Activated CD8-positive, alpha-beta memory T cell treated with anti-CD3 and anti-CD28 coated beads, Interleukin-2, amount 50 U/mL, for 48 hours (primary cell): ENCODE results near the gene ORMDL3.
A peak's percentile ranks its signal among the peaks of the same experiment; 100 is the strongest.

Source experiments
- DNase-seq: peaks from one replicate; pipeline ENCODE4 v3.0.0-alpha.2; 2020

ORMDL3 gene, protein sequence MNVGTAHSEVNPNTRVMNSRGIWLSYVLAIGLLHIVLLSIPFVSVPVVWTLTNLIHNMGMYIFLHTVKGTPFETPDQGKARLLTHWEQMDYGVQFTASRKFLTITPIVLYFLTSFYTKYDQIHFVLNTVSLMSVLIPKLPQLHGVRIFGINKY

DNA sequence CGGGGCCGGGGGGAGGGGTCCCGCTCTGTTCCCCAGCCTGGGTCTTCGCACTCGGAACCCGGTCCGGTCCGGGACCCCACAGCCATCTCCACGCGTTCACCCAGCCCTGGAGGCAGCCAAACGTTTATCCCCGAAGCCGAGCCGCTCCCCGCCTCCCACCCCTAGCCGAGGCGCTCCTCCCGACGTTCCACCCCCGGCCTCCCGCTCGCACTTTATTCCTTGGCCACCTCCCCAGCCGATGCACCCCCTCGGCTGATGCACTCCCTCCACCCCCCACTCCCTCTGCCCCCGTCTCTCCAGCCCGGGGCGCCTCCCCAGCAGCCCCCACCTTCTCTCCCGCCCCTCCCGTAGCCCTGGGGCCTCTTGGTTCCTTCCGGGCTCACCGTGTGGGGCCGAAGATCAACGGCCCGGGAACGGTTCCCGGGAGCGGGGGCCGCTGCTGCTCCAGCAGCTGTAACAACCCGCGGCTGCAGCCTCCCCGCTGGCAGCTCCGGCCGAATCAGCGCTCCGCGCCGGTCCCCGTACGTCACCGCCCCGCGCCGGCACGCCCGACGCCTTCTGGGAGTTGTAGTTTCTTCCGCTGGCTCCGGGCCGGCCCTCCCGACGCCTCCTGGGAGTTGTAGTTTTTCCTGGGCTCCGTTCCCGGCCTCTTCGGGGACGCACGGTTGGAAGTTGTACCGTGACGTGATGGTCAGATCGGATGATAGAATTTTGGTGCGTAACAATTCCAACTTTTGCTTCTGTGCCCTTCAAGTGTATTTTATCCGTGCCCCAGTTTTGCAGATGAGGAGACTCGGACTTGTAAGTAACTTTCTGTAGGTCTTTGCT lies at the start of gene ORMDL3, which contains the start of gene LRRC3C:
Gene ORMDL3, minus strand, starts transcription at position 501 of the 828 bp plus-strand sequence. CDS start 3,398 bp downstream, outside the sequence.
Gene LRRC3C, plus strand, starts transcription at position 632 of the 828 bp plus-strand sequence. CDS start 13,792 bp downstream, outside the sequence.
- DNase-seq, result peak; percentile 97

DNA sequence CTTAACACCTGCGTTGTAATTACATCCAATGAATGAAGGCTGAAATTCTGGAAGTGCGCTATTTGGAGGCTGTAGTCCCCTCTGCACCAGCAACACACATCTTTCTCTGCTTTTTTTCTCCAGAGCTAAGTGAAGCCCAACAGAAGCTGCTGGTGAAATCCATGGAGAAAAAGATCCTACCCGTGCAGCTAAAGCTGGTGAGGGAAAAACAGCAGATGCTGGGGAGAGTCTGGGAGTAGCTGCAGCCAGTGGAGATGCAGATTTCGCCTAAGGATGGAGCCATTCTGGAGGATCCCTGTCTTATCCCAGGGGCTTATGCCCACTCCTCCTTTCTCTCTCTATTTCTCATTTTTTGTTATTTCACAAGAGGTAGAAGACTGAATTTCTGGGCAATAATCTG lies 48.4 kb upstream of the ORMDL3 start:
- DNase-seq, result no peak

DNA sequence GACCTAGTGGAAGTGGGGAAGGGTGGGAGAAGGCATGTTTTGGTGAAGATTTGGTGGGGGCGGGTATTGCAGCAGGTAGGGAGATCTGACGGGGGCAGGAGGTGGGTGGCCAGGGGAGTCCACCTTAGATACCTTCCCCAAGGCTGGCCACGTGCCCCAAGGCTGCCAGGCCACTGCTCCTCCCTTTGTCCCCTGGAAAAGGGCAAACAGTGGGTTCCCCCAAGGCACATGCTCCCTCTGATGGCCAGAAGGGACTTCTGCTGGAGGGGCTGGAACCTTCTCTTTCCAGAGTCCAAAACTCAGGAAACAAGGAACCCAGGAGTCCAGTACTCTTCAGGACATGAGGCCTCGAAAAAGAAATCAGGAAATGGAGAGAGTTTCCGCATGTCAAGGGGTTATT lies 47.0 kb upstream of the ORMDL3 start:
- DNase-seq, result no peak

DNA sequence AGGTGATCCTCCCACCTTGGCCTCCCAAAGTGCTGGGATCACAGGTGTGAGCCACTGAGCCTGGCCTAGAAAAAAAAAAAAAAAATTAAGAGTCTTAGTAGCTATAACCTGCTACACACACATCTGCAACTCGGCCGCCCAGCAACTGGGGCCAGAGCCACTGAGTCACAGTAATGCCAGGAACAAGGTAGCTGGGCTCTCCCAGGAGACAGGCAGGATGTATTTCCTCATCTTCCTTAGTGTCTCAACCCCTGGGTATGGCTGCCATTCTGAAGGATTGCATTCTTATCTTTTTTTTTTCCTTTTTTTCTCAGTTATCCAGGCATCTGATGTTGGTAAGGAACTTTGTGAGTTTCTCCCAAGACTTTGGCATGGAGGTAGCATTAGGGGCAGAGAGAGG lies 46.1 kb upstream of the ORMDL3 start:
- DNase-seq, result no peak

DNA sequence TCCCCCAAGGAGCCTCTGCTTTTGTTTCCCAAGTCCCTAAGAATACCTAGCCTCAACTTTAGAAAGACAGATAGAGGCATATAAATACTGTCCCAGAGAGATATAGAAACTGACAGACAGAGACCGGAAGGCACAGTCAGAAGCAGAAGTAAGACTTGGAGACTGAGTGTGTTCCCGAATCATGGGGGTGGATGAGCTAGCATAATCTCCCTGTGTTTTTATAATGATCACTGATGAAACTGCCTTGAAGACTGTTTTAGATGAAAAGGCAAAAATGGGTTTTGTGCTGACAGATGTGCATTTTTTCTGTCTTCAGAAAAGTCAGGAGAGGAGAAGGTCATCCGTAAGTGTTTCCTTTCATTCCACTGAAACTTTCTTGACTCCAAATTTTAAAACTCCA lies 44.9 kb upstream of the ORMDL3 start:
- no peak for DNase-seq

DNA sequence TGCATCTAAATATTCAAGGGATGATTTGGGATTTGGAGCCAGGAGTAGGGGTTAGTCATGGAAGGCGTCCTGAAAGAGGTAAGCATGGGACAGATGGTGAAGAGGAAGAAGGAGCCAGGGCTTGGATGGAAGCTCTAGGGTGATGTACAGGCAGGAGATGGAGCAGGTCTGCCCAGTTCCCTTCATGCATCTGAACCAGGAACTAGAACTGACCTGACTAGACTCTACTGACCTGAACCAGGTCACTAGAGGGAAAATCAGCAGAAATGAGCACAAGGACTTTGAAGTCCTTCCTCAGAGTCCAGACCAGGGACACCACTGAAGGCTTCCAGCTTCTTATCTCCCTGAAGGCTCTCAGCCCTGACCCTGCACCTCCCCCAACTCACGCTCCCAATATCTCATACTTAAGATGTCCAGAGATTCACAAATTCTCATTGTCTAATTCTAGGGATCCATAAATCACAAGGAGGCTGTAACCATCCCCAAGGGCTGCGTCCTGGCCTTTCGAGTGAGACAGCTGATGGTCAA lies 43.7 kb upstream of the ORMDL3 start:
- no peak for DNase-seq

DNA sequence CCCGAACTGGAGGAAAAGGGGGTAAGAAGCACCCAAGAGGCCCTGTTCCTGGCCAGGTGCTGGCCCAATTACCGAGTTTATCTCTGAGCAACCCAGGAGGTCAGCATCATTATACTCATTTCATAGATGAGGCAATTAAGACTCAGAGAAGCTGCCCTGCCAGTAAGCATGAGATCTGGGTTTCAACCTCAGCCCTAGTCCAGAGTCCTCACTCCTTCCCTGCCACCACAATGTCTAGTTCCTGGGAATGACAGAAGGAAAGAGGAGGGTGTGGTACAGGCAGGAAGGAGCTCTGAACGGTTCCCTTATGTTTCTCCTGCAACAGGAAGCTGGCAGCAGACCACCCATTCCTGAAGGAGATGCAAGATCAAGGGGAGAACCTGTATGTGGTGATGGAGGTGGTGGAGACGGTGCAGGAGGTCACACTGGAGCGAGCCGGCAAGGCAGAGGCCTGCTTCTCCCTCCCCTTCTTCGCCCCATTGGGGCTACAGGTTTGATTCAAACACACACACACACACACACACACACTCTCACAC lies 42.8 kb upstream of the ORMDL3 start:
- DNase-seq, result no peak

DNA sequence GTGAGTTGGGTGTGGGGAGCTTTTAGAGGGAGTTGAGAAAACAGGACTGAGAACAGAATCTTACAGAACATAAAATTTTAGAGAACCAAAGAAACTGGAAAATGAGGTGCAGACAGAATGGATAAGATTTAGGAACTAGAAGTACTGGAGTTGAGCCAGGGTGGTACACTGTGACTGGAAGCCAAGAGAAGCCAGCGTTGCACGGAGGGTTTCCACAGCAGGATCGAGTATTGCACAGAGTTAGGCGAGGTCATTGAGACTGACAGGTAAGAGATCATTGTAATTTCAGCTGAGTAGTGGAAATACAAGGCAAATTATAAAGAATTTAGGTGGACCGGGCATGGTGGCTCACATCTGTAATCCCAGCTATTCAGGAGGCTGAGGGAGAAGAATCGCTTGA lies 42.0 kb upstream of the ORMDL3 start:
- DNase-seq, result no peak

DNA sequence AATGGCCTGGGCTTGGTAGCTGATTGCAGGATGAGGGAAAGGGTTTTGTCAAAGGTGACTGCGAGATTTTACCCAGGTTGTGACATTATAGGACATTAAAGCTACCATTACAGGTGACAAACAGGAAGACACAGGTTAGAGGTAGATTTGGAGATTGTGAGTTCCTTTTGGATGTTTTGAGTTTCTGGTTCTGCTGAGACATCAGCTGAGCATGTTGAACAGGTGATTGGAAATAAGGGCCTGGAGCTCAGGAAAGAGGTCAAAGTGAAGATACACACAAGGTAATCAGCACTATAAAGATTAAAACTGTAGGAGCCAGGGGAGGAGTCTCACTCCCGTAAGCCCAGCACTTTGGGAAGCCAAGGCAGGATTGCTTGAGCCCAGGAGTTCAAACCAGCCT lies 41.4 kb upstream of the ORMDL3 start:
- no peak for DNase-seq

DNA sequence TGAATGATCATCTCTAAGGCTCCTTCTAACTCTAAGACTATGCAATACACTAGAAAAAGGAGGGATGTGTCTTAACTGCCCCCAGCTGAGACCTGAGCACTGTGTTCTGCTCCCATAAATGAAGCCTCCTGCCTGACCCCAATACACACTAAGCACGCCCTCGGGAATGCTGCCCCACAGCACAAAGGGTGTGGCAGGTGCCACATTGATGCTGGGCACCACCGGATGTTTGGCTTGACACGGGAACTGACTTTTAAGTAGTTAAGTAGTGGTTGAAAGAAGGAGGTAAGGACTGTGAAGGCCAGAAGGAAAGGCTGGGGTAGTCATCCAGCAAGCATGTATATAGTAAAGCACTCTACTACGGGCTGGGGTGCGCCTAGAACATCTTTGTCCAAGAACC lies 39.4 kb upstream of the ORMDL3 start:
- DNase-seq, result no peak

DNA sequence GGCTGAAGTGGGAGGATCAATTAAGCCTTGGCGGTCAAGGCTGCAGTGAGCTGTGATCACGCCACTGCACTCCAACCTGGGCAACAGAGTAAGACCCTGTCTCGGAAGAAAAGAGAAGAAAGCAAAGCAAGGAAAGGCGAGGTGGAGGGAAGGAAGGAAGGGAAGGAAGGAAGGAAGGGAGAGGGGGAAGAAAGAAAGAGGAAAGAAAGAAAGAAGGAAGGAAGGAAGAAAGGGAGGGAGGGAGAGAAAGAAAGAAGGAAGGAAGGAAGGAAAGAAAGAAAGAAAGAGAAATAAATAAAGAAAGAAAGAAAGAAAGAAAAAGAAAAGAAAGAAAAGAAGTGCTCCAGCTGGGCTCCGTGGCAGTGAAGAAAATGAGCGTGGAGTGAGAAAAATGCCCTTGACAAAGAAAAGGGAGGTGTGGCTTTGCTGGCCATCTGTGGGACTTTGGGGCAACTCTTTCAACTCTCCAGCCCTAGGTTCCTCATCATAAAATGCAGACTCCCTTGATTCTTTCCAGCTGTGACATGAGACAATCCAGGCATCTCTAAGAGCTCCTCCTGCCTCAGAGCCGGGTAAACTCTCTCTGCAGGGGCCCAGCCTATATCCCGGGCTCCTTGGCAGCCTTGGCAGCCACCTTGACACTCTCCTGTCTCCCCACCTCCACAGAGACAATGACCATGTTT lies 37.8 kb upstream of the ORMDL3 start:
- no peak for DNase-seq

DNA sequence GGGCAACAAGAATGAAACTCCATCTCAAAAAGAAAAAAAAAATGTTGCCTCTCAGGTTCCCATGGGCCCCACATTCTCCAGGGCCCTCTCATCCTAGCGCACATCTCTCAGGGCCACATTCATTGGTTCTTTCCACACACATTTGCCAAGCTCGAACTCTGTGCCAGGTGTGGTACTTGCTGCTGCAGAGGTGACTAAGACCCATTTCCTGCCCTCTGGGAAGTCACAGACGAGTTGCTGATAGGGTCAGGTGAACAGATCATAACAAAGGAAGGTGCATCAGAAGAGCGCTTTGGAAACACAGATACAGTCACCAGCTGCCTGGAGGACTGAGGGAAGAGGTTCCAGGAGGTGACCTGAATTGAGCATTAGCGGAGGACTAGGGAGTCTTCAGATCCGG lies 36.4 kb upstream of the ORMDL3 start:
- DNase-seq, result no peak

DNA sequence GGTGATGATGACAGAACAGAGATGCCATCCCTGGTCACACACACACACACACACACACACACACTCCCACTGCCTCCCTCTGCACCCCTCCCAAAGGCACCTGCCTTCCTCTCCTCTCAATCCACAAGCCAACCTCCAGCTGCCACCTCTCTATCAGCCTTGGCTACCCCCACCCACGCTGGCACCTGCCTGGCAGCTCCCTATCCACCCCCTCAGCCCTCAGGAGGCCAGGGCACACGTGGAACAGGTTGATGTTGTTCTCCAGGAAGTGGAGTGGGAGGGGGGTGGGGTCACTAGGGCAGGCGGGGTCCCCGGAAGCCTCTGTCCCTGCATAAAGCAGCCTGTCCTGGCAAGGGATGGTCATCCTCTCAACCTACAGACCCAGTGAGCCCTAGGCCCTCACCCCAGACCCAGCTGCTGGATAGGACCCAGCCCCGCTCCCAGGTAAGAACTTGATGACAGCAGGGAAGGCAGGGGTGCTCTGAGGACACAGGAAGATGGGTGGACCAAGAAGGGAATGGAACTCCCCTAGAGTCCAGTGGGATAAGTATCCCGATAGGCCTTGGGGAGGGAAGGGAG lies 35.3 kb upstream of the ORMDL3 start, which contains the start of gene GSDMA:
Gene GSDMA, plus strand, starts transcription at position 363 of the 579 bp plus-strand sequence. CDS start 2,684 bp downstream, outside the sequence.
- DNase-seq, result no peak

DNA sequence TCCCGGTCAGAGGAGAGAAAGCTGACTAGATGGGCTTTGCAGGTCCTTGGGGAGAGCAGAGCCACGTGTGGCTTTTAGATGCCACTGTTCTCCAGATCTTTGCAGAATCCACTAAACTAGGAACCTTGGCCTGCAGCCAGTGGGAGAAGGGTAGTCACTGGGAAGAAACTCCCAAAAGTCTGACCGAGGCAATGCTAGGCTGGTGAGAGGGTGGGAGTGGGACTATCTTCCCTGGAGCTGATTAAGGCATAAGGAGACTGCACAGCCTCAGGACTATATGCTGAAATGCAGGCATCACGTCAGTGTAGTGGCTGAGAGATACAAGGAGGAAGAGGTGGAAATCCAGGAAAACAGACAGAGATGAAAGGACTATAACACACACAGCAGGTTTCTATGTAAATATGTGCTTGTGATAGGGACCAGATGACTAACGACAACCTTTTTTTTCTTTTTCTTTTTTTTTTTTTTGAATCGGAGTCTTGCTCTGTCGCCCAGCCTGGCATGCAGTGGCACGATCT lies 33.2 kb upstream of the ORMDL3 start:
- no peak for DNase-seq

DNA sequence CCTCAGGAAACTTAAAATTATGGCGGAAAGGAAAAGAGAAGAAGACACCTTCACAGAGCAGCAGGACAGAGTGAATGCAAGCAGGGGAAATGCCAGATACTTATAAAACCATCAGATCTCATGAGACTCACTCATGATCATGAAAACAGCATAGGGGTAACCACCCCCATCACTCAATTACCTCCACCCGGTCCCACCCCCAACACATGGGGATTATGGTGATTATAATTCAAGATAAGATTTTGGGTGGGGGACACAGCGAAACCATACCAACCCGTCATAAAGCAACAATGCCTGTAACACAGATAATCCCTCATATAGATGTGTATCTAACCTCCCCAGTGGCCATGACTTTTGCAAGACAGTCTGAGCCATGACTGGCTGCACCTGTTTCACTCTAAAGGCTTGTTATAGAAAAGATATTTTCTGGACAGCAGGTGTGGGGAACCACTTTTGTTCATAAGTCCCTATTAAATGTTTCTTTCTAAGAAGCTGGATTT lies 28.4 kb upstream of the ORMDL3 start:
- DNase-seq, result no peak

DNA sequence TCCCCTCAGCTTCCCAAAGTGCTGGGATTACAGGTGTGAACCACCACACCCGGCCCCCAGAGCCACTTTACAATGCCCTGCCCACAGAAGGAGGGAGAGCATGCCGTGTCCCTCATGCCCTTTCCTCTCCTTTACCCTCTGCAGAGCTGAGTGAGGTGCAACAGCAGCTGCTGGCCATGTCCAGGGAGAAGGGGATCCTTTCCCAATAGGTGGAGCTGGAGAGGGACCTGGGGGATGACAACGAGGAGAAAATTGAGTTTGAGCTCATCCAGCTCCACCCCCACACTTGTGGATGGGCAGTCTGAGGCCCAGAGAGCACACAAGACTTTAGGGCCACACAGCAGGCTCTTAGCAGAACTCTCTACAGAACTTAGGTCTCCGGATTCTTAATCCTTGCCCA lies 27.5 kb upstream of the ORMDL3 start:
- no peak for DNase-seq

DNA sequence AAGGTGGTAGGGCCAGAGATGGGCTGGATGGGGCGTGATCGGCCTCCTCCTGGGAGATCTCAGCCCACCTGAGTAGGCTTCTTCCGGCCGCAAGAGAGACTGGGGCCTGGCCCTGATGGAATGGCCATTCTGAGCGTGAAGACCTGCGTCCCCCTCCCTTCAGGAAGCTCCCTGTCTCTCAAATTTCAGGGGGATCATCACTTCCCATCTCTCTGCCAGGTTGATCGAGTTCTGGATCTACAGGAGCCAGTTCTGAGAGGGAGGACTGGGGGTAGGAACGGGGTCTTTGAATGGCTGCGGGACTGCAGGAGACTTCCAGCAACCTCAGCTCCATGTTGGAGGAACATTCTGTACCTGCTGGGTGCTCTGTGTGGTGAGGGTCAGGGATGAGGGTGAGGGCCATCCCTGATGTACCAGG lies 26.1 kb upstream of the ORMDL3 start:
- no peak for DNase-seq

DNA sequence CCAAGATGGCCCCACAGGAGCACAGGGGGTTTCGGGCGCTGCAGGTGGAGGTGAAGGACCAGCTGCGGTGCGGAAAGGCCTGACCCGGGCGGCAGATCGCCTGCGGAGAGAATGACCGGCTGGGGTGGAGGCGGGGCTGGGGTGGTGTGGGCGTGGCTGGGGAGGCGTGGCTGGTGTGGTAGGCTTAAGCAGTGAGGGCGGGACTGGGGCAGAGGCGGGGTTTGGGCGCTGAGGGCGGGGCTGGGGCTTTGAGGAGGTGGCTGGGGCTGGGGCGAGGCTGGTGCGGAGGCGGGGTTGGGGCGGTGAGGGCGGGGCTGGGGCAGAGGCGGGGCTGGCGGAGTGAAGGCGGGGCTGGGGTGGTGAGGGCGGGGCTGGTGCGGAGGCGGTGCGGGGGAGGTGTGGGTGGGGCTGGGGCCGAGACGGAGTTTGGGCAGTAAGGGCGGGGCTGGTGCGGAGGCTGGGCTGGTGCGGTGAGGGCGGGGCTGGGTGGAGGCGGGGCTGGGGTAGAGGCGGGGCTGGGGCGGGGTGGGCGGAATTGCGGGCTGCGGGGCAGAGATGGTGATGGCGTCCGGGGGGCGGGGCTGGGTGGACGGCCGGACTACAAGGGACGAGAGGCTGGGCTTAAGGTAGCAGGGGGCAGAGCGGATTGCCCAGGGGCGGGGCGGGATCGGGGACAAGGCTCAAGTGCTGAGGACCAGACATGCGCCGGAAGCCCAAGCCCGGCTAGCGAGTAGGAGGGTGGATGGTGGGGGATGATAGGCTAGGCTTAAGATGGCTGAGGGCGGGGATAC lies 25.5 kb upstream of the ORMDL3 start:
- peak; percentile 93 for DNase-seq

DNA sequence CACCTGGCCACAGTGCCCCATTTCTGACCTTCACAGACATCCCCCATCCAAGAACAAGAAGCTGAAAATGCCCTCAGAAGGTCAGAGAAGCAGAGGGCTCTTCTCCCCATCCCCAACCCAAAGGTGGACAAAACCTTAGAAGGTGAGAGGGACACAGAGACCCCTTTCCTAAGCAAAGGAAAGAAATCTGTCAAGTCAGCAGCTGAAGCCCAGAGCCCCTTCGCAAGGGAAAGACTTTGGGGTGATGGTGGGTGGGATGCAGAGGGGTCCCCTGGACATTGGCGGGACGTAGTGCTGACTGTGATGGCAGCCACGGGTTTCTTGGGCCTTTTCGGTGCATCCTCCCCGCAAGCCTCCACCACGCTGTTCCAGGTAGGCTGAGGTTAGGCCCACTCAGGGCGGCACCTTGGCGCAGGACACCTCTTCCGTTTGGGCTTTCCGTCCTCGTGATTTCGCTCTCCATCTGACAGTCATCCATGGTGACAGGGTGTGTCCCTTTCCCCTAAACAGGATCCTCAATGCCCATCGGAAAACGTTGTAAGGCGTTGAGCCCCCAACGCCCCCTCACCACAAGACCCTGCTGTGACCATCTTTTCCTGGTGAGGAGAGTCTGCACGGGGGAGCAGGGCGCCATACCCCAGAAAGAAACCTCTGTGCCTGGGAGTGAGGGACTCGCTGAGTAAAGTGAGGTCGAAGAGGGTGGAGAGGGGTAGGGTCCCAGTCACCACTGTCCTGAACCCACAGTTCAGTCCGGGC lies 24.7 kb upstream of the ORMDL3 start:
- DNase-seq, result no peak

DNA sequence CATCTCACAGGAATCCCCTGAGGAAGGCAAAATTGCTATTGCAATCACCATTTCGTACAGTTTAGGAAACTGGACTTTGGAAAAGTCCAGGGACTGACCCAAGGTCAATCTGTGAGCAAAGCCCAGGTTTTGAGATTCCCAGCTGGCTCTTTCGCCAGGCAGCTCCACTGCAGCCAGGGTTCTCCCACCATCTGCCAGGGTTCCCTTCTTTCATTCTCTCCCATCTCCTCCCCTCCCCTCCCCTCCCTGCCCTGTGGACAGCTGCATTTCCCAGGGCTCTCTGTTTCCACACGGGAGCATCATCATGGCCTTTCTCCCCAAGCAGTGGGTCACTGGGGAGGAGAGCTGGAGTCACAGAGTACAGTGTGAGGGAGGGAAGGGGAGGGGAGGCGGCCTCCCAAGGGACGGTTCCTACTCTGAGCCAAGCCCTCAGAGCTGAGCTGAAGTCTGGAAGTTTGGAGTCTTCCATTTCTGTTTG lies 23.5 kb upstream of the ORMDL3 start:
- no peak for DNase-seq

DNA sequence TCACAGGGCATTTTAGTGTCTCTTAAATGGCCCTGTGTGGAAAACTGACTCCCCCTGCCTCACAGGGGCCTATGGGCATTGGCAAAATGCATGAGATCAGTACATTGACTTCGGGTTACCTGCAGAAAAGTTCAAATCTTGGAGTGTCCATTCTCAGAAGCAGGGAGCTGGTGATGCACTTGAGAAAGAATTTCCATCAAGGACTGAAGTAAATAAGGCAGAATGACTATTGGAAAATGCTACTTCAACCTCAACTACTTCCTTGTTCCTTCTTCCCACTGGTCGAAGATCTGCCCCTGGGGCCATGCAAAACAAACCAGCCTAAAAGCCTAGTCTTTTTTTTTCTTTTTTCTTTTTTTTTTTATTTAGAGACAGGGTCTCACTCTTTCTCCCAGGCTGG lies 21.6 kb upstream of the ORMDL3 start:
- no peak for DNase-seq
